BJ (cell line): Measurements from ENCODE around the gene ABCB8. TPM values are rescaled to one million over a fixed set of nuclear protein-coding genes. Genes with fewer than 3 reads are reported as not detected.
A peak's percentile ranks its signal among the peaks of the same experiment; 100 is the strongest.

ENCODE experiments used
- CTCF ChIA-PET: fragments of 350-600 bp; formaldehyde crosslinking; extraction: SDS; loops from one replicate; lab custom pipeline; 2021; ENCODE audit warnings: antibody characterized with exemption, inconsistent platforms; lab: Yijun Ruan, JAX
- POLR2A ChIA-PET: fragments of 300-600 bp; sonication (Branson Sonifier 250); formaldehyde crosslinking; extraction: SDS; loops from one replicate; lab custom pipeline; 2021; ENCODE audit warnings: antibody characterized with exemption; lab: Charles Lee
- DNase-seq: peaks from one replicate; pipeline ENCODE4 v3.0.0-alpha.2; 2011; ENCODE audit warnings: low read depth
- H3K27me3 ChIP-seq: 2 replicates; pipeline ENCODE4 v1.6.0; 2011; ENCODE audit warnings: low read length; ENCODE audit not compliant: control insufficient read depth, insufficient read depth
- H3K36me3 ChIP-seq: 2 replicates; pipeline ENCODE4 v1.5.1; 2011; ENCODE audit warnings: low read length; ENCODE audit not compliant: control insufficient read depth, insufficient read depth
- H3K4me3 ChIP-seq: 2 replicates; pipeline ENCODE4 v1.5.1; 2011; ENCODE audit warnings: low read depth, mild to moderate bottlenecking, control low read depth, low read length
- CTCF ChIP-seq: IDR thresholded peaks from 2 replicates; pipeline ENCODE4 v1.5.1; 2011; ENCODE audit warnings: low read depth, mild to moderate bottlenecking, control low read depth, inconsistent platforms, low read length, moderate library complexity; ENCODE audit not compliant: insufficient read depth
- polyA minus RNA-seq: library from RNA; depleted of rRNA, polyadenylated mRNA; stranded (reverse); fragments of >200 nt; gene quantifications from 2 replicates; pipeline ENCODE4 v1.2.3, GENCODE V29; 2011; rRNA and poly(A)+ RNA removed
- polyA plus RNA-seq: library from polyadenylated mRNA; depleted of rRNA; stranded (reverse); fragments of >200 nt; gene quantifications from 2 replicates; pipeline ENCODE4 v1.2.3, GENCODE V29; 2011; rRNA removed

Gene ABCB8
- polyA plus RNA-seq (13.0 and 23.6 TPM in 2 replicates), polyA minus RNA-seq (23.2 and 30.4 TPM in 2 replicates)

GRCh38 chr7:151028131-151028947 lies at the start of gene ABCB8:
ABCB8 (plus strand) TSS chr7:151028450; CDS start chr7:151028516, 66 bp downstream.
- Histone ChIP-seq H3K4me3 (peak within 1 kb of the TSS; percentile 84), H3K36me3 (no peaks in the 10 kb centered on the region; the same call in 1 of the 2 replicates), H3K27me3 (0 out of 2 replicates have a peak, but pooled peaks cover 1% of the 10 kb centered on the region)
- ChIA-PET CTCF (interaction anchor here (0.8 to 2.9 kb wide), 10 partner anchors 9 to 85 kb away, joined by 3 to 22 read pairs (median 6); partner anchors contain the start of gene TMUB1), POLR2A (interaction anchor here (0.6 to 1.3 kb wide), 3 partner anchors 10 to 199 kb away, joined by 3 to 4 read pairs (median 3); partner anchors contain the start of gene ABCF2)
- peak; percentile 99 for DNase-seq
- peak; percentile 50 for TF ChIP-seq CTCF

- no peaks in the 10 kb centered on the region for H3K36me3 ChIP-seq
- ChIA-PET CTCF (interaction anchor here (0.5 to 2.7 kb wide), 7 partner anchors 9 to 242 kb away, joined by 3 to 16 read pairs (median 4); partner anchors contain the start of gene NOS3), POLR2A (no interaction called here)
- H3K27me3 ChIP-seq: peaks cover 32% of the 10 kb centered on the region
- no peak for DNase-seq
- no peak overlapping the region for H3K4me3 ChIP-seq
- TF ChIP-seq CTCF: no peak
Observed at GRCh38 chr7:150979713-150980390, 48.4 kb upstream of the ABCB8 start.

- TF ChIP-seq CTCF: no peak
- no peak overlapping the region for H3K4me3 ChIP-seq
- no peak for DNase-seq
- H3K36me3 ChIP-seq: no peaks in the 10 kb centered on the region
- H3K27me3 ChIP-seq: peaks cover 31% of the 10 kb centered on the region
- ChIA-PET CTCF (interaction anchor here (0.6 to 2.7 kb wide), 6 partner anchors 10 to 242 kb away, joined by 3 to 16 read pairs (median 4); partner anchors contain the start of gene NOS3), POLR2A (no interaction called here)
Observed at GRCh38 chr7:150980663-150981062, 47.6 kb upstream of the ABCB8 start.

- no peaks in the 10 kb centered on the region for H3K36me3 ChIP-seq
- peaks cover 25% of the 10 kb centered on the region for H3K27me3 ChIP-seq
- ChIA-PET CTCF (no interaction called here), POLR2A (no interaction called here)
- no peak overlapping the region for H3K4me3 ChIP-seq
- DNase-seq: no peak
- no peak for TF ChIP-seq CTCF
Observed at GRCh38 chr7:150981644-150982043, 46.6 kb upstream of the ABCB8 start.

GRCh38 chr7:150982351-150982750 lies 45.9 kb upstream of the ABCB8 start:
- ChIA-PET CTCF (interaction anchor here (0.6 to 2.0 kb wide), 2 partner anchors 10 to 73 kb away, joined by 5 to 6 read pairs; no protein-coding TSS in a partner anchor), POLR2A (no interaction called here)
- no peaks in the 10 kb centered on the region for H3K36me3 ChIP-seq
- no peak overlapping the region for H3K4me3 ChIP-seq
- no peak for TF ChIP-seq CTCF
- peaks cover 20% of the 10 kb centered on the region for H3K27me3 ChIP-seq
- no peak for DNase-seq
